HG02798 (cell line): ENCODE results near the gene SART3.
"Not testable (repeated sequence)": the region's sequence is repeated elsewhere in the genome, so short reads cannot be mapped to it uniquely, and the experiment has no call there.

Experiments used
- ATAC-seq: cut with Tn5 transposase; IDR thresholded peaks from one replicate; pipeline ENCODE4 v1.9.1; 2021; ENCODE audit warnings: mild to moderate bottlenecking; ENCODE audit not compliant: unreplicated experiment, poor library complexity

Gene SART3

DNA sequence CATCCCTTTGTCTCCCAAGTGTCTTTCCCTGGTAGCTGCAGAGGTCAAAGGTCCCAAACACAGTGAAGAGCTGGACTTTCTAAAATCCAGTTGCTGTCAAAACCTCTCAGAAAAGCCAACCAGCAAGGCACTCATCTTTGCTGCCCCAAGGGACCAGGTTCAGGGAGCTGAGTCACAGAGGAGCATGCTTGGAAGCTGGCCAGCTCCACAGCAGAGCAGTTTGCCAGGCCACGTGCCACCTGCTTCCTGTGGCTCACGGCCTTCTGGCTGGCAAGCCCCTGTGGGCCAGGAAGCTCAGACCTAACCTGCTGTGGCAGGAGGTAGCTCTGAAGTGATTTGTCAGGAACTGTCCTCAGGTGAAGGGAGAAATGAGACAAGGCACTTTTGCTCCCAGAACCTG, 5.0 kb upstream of the SART3 start:
- ATAC-seq: no peak

DNA sequence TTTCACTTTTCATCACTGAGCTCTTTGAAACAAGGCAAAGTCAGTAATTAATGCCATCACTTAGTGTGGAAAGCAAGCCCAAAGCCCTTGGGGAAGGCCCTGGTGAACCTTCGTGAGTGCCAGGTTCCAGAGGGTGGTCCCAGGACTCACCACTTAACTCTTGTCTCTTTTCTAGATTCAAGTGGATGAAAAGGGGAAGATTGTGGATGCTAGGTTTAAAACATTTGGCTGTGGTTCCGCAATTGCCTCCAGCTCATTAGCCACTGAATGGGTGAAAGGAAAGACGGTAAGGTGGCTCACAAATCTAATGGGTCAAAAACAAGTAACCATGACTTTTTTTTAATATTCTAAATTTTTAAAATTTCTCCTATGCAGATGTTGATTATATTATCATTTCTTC, 4.2 kb upstream of the SART3 start:
- ATAC-seq: no peak

DNA sequence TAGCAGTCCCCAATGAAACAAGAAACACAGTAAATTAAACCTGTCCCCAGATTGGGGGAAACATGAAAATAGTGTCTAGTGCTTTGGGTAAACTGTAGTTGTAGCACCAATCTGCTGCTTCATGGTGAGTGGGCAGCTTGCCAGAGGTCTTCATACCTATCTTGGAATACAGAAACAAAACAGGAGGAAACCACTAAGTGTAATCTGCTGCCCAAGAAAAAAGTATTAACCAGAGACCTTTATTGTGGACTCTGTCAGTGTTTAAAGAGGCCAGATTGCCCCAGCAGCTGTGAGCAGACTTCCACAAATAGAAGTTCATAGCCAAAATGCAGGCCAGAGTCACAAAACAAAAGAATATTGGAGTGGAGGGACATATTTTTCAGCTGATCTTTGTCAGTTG, 3.8 kb upstream of the SART3 start:
- ATAC-seq: no peak

DNA sequence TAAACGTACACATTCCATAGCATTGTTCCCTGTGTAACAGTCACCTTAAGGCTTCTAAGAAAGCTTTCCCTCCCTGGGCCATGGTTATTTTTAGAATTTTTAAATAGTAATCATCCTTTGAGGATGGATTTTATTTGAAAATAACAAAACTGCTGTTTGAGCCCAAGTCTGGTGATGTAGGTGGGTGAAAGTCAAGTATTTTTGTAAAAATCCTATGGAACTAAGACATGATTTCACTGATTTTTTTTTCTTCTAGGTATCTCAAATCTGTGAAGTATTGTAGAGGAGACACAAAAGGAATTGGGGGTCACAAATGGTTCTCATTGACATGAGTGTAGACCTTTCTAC, 2.8 kb upstream of the SART3 start:
- no peak for ATAC-seq

DNA sequence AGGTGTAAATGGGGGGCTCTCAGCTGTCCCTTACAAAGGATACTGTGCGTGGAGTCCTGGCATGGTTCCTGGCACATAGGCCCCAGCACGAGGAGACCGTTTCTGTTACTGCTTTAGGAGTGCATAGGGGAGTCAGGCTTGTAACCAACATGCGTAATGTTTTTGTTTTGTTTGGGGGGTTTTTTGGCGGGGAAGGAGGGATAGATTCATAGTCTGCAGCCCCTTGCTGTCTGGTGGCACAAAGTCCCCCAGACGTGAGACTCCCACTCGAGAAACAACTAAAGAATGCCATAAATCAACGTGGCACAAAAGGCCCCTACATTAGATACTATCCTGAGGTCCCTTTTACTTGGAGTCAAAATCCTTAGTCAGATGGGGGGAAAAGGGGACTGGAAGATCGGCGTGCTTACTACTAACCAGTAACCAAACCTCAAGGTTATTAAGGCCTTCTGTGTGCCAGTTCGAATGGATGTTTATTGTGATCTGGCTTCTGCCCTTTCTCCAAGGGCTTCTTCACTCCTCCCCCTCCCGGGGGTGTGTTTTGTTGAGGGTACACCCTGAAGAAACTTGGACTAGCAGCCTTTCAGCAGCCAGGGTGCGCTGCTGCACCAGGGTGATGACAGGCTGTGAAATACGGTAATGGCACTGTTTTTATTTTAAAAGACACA, 2.3 kb upstream of the SART3 start:
- ATAC-seq: peak; percentile 37

DNA sequence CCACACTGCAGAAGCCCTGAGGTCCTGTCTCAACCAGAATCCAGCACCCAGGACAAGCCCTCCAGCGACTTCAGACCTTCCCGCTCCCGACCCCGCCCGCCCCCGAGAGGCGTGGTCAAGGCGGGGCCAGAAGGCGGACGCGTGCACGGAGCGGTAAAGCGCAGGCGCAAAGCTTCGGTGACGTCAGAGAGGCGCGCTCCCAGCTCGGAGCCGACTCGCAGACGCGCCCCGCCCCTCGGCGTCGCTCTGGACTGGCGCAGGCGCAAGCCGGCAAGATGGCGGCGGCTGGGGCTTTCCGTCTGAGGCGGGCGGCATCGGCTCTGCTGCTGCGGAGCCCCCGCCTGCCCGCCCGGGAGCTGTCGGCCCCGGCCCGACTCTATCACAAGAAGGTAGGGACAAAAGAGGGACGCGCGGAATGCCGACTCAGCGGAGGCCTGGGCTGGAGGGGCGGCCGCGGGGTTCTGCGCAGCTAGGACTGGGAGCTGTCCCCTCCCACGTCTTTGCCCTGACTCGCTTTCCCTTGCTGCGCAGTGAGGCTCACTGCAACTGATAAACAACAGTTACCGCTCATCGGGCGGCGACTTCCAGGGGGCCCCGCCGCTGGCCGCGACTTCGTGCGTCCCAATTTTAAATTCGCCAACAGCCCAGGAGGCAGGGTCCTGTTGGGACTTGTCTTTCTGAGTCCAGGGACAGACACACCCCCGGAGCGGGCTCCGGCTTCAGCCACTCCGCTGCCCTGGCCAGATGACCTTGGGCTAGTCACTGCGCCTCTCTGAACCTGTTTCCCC, 1.6 kb upstream of the SART3 start, which contains the start of gene ISCU:
ISCU (plus strand) TSS at position 249 of the 788 bp plus-strand sequence; CDS start at position 276, 27 bp downstream.
- ATAC-seq: peak; percentile 76

DNA sequence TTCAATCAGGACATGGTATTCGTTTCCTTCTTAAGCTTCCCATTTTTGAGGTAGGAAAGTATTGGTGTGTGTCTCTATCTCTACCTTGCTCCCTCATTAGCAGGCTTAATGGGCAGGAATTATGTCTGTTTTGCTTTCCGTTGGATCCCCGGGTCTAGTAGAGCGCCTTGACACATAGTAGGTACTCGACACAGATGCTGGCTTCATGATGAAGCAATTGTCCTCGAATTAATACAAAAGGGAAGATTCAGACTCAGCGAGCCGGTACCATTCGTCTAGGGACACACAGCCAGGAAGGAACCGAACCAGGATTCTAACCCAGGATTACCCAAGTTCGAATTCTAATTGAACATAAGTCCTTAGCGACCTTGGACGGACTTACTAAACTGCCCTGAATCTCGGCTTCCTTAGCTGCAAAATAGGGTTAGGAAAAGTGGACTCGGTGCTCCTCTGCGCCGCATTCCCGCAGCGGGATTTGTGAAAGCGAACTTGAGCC, 927 bp upstream of the SART3 start:
- ATAC-seq: no peak

DNA sequence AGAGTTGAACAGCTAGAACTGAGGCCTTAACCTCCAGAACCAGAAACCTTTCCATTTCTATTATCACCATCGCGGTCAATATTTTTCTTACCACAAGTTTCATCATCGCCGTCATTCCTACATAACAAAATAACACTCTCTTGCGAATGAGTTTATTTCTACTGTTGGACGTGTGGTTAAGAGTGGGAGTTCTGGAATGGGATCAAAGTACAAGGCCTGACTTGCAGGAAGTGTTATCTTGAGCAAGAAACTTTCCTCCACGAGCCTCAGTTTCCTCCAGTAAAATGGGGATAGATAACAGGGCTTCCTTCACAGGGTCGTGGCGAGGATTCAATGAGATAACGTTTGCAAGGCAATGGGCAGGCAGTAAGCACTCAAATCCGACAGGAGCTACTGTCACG, 652 bp downstream of the SART3 start:
- ATAC-seq: no peak

DNA sequence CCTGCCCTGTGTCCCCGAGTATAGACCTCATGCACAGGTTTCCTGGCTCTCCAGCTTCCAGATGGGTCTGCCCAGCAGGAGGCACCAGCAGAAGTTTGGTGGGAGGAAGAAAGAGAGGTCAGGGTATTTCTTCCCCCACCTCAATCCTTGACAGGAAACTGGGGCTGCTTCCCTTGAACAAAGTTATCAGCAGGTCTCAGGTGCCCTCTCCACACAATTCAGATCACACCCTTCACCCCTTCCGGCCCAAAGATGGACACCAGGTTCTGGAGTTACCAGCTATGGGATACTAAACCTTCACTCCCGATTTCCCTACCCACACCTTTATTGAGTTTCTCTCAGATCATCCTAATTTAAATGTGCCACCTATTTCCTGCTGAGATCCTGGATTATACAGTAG, 1.2 kb downstream of the SART3 start:
- no peak for ATAC-seq

DNA sequence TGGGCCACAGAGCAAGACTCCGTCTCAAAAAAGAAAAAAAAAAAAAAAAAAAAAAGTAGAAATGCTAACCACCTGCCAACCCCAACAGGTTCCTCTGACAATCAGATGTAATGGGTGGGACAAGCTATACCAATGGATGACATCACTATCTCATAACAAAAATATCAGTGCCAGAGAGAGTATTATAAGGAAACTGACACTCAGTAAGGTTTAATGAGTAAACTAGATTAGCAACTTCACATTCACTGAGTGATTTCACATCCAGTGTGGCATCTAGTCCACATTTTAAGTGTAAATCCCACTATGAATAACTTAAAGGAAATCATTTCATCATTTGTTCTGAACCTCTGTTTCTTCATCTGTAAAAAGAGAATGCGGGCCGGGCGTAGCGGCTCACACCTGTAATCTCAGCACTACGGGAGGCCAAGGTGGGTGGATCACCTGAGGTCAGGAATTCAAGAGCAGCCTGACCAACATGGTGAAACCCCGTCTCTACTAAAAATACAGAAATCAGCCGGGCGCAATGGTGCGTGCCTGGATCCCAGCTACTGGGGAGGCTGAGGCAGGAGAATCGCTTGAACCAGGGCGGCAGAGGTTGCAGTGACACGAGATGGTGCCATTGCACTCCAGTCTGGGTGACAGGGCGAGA, 1.8 kb downstream of the SART3 start:
- ATAC-seq: no peak

DNA sequence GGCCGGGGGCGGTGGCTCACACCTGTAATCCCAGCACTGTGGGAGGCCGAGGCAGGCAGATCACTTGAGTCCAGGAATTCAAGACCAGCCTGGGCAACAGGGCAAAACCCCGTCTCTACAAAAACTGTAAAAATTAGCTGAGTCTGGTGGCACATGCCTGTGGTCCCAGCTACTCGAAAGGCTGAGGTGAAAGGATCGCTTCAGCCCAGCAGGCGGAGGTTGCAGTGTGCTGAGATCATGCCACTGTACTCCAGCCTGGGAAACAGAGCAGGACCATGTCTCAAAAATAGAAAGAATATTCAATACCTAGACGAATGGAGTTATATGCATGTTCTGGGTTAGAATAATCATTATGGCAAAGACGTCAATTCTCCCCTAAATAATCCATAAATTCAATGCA, 5.6 kb downstream of the SART3 start:
- not testable (repeated sequence) for ATAC-seq

DNA sequence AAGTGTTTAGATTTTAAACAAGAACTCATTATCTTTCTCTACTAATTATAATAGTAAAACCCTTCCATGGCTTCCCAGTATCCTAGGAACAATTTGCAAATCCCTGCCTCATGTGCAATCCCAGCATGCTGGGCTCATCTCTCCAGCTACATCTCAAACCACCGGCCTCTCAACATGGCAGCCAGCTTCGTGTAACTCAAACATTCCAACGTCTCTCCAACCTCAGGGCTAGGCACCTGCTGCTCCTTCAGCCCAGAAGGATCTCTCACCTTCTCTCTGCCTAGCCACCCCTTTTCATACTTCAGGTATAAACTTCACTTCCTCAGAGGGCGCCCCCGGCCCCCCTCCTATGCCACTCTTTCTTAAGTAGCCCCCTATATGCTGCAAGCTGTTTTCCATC, 7.2 kb downstream of the SART3 start:
- ATAC-seq: no peak

DNA sequence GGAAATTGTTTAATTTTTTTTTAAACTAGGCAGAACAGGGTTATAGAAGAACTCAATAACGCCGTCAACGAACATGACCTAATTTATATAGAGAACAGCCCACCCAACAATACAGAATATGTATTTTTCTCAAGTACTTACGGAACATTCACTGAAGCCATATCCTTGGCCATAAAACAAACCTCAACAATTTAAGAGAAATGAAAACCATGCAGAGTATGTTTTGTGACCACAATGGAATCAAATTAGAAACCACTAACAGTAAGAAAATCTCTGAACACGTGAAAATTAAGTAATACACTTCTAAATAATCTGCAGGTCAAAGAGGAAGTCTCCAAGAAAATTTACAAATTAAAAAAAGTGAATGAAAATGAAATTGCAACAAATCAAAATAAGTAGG, 9.4 kb downstream of the SART3 start:
- no peak for ATAC-seq

DNA sequence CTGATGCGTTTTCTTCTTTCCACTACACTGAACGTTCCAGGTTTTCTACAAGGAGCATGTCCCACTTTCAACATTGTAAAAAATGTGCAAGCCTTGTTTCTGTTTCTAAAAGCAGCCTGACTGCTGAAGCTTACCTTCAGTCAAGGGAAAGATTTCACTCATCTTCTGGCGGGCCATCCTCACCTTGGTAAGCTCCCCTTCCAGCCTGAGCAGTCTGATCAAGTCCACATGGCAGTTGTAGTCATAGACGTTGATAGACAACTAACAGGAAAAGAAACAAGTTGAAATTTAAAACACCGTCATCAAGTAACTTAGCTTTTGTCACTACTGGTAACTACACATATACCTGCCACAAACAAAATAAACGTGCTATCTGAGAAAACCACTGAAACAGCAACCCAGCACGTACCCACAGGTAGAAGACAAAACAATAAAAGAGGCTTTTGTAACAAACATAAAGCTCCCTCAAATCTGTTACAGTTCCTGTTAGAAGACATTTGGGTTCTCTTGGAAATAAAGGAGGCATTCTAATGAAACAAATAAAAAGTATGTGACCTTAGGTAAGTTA, 11.9 kb downstream of the SART3 start:
- ATAC-seq: peak; percentile 34

DNA sequence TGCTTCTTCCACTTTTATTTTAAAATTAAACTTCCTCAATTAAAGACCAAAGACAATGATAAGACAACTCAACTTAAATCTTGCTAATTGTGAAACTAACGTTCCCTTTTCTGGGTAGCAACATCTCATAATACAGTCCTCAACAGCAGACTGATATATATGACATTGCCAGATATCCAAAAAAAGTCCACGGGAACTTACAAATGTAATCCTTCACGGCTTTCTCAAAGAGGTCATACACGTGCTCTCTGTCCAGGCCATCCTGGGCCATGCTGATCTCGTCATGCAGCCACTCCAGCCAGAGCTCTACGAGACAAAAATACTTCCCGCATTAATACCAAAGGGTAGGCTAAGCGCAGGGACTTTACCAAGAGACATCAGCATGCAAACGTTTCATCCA, 13.3 kb downstream of the SART3 start:
- ATAC-seq: no peak

DNA sequence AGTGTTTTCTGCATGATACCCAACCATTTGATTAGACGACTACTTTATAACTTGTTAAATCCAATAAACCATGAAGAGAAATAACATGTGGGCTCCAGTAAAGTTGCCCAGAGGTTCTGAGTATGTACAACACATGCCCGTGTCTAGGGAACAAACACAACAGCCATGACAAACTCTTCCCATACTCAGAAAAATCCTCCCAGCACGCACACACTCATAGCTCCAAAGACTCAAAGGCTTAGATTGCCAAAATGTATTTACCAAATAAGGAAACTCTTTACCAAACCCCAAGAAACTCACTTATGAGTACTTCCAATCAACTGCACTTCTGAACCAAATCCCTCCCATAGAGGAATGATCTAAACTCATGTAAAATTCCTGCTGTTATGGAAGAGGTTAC, 17.3 kb downstream of the SART3 start:
- ATAC-seq: no peak

DNA sequence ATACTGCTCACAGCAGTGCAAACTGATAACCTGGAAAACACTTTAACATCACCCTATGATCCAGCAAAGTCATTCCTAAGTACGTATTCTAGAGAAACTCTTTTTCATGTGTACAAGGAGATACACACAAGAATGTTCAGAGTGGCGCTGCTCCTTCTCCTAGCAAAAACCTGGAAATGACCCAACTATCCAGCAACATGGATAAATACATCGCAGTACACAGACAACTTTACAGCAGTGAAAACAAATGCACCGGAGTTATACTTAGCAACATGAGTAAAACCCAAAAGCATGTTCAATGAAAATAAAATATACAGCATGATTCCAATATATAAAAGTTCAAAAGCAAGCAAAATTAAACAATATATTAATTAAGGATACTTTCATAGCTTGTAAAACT, 18.7 kb downstream of the SART3 start:
- ATAC-seq: no peak

DNA sequence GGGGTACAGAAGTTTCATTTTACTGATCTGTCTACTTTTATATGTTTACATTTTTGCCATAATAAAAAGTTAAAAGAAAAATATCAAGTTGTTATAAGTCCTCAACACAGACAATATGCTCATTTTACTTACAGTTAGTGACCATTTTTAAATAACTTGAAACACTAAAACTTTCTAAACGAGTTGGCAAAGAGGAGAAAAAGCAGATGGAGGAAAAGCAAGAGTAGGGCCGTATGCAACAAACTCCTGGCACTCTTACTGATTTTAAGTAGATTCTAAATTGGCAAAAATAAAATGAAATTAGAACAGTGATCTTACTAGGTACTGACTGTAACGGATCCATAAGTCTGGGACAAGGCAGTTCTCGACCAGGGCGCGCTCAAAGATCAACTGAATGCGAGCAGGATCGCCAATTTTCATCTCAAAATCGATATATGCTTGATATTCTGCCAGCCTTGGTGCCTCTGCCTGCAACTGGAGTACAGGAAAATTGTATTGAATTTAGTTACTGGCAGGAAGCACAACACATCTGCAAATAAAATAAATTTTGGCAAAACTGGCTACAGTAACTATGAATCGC, 22.3 kb downstream of the SART3 start:
- no peak for ATAC-seq

DNA sequence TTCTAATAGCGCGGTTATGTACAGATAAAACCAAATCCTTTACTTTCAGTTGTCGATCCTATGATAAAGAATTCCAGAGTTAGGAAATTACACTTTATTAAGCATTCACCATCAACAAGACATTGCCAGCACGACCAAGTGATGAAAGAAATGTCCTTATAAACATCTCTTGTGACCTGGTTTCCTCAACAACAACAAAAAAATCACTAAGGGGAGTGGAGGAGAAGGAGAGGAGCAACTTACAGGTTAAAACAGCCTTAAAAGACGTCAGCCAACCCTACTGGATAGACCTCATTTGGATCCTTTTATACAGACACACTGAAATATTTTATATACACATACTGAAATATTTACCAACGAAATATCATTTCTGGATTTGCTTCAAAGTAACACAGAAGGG, 22.8 kb downstream of the SART3 start:
- no peak for ATAC-seq

DNA sequence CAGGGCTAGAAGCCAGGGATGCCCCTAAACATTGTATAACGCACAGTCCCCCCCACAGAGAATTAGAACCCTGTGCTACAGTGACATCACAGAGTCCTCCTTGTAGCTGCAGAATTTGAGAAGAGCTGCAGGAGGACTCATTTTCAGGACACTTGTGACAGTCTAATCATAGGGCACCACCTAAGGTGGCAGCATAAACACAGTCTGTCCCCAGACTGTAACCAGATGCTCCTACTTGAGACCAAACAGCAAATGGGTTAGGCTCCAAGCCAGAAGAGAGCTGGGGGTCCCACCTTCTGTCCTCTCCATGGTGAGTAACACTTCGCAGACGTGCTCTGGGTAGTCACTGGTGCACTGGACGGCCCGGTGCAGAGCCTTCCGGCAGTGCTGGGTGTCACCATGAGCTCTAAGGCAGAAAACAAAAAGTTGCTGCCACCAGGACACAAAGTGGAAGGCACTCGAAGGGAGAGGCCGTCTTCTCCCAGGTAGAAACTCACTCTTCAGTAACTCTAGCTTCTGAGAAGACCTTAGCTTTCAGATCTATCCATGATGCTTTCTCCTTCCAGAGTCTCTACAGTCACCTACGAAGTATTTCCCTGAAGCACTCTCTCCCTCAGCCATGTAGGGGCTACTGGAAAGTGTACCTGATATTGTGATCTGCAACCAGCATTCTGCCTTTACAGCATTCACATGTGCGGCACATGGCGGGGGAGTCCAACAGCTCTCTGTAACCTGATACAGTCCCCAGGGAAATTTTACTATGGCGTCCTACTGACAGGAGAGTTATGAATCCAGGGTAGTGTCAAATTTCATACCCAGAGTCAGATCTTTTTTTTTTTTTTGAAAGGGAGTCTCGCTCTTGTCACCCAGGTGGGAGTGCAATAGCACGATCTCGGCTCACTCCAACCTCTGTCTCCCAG, 28.8 kb downstream of the SART3 start:
- no peak for ATAC-seq
